Esophagus muscularis mucosa (tissue), 4 donors: Measurements from ENCODE around the gene PIEZO1. TPM values are rescaled to one million over a fixed set of nuclear protein-coding genes. Genes with fewer than 3 reads are reported as not detected.

Experiments used
- DNase-seq: peaks from one replicate; pipeline ENCODE4 v3.0.0-alpha.2; 2017; ENCODE audit errors: extremely low spot score
- H3K27ac ChIP-seq, 4 donors: fragments of 200-600 bp; sonication (generic); replicated peaks in 1 of 4; 1 replicate in 3 of 4; 2 replicates in 1 of 4; pipeline ENCODE4 v1.5.1; 2016 to 2019; ENCODE audit warnings: mild to moderate bottlenecking in 1 of 4
- H3K27me3 ChIP-seq, 4 donors: fragments of 200-600 bp; sonication (generic); one replicate each; pipeline versions ENCODE4 v1.5.1 to v1.6.0; 2016 to 2019
- H3K36me3 ChIP-seq, 4 donors: fragments of 200-600 bp; sonication (generic); one replicate each; pipeline ENCODE4 v1.5.1; 2016 to 2019
- H3K4me1 ChIP-seq, 4 donors: fragments of 200-600 bp; sonication (generic); one replicate each; pipeline ENCODE4 v1.5.1; 2016 to 2019
- H3K4me3 ChIP-seq, 4 donors: fragments of 200-600 bp; sonication (generic); 1 replicate in 2 of 4; 2 replicates in 2 of 4; pipeline ENCODE4 v1.5.1; 2016 to 2019; ENCODE audit warnings: mild to moderate bottlenecking in 4 of 4, moderate library complexity in 1 of 4
- H3K9me3 ChIP-seq, 4 donors: fragments of 200-600 bp; sonication (generic); 1 replicate in 3 of 4; 2 replicates in 1 of 4; pipeline ENCODE4 v1.5.1; 2016 to 2019
- CTCF ChIP-seq, 3 experiments: fragments of 200-600 bp in 2 of 3; fragments of 450-650 bp in 1 of 3; sonication (generic) in 2 of 3; IDR thresholded peaks; one replicate each; pipeline ENCODE4 v1.5.1; 2017 to 2019; ENCODE audit warnings: antibody characterized with exemption in 3 of 3, mild to moderate bottlenecking in 2 of 3, moderate library complexity in 1 of 3
- EP300 ChIP-seq: sonication (generic); formaldehyde crosslinking; IDR thresholded peaks from one replicate; pipeline ENCODE4 v1.6.1; 2017; ENCODE audit warnings: antibody characterized with exemption
- POLR2A ChIP-seq: fragments of 450-650 bp; IDR thresholded peaks from one replicate; pipeline ENCODE4 v1.6.1; 2017; ENCODE audit warnings: antibody characterized with exemption, moderate library complexity, mild to moderate bottlenecking, low read depth
- POLR2AphosphoS5 ChIP-seq, 2 donors: sonication (generic); formaldehyde crosslinking; IDR thresholded peaks; one replicate each; pipeline ENCODE4 v1.6.1; 2017; ENCODE audit warnings: antibody characterized with exemption in 2 of 2
- WGBS: methylation state at CpG from one replicate; pipeline ENCODE4 v1.1.5; 2018; 5-methylcytosine and 5-hydroxymethylcytosine counted together
- intact Hi-C: fragments of 100-400 bp; cut with DNase I; formaldehyde crosslinking; loops from one replicate; pipeline ENCODE4 v1.15.1; 2023
- total RNA-seq, 4 donors: library from RNA; depleted of rRNA; stranded (reverse); fragments of >200 nt; gene quantifications; one replicate each; pipeline versions ENCODE4 v1.1.0 to v1.2.1, GENCODE V29; 2016

Gene PIEZO1
- total RNA-seq, 4 donors from 2014 or later = 140 to 298 (median 182) TPM

- DNase-seq = no peak
- Histone ChIP-seq H3K4me3 (peak overlapping the region in 1 of 4 donors; percentile 37), H3K4me1 (peaks cover 45 to 97% (median 90%) of the 10 kb centered on the region in 4 donors), H3K36me3 (peaks cover 0 to 8% (median 2%) of the 10 kb centered on the region in 4 donors), H3K27me3 (no peaks in the 10 kb centered on the region), H3K9me3 (no peaks in the 10 kb centered on the region), H3K27ac (peak overlapping the region; percentile 91 to 94 (median 92))
- intact Hi-C loops = no loop called here
- peak; percentile 39 to 41 for TF ChIP-seq POLR2AphosphoS5 (IDR thresholded peaks at IDR 0.05)
- no peak for TF ChIP-seq CTCF (IDR thresholded peaks at IDR 0.05)
- 65% methylated on average over 18 of the region's 24 CpGs for WGBS
Observed at GRCh38 chr16:88760424-88761142, 24.4 kb downstream of the PIEZO1 start.

GRCh38 chr16:88759976-88760350, 25.1 kb downstream of the PIEZO1 start:
- Histone ChIP-seq H3K4me3 (peak overlapping the region; percentile 21 to 46 (median 37)), H3K27ac (peak overlapping the region; percentile 91 to 94 (median 92)), H3K9me3 (no peaks in the 10 kb centered on the region), H3K4me1 (peaks cover 41 to 97% (median 90%) of the 10 kb centered on the region in 4 donors), H3K36me3 (peaks cover 0 to 8% (median 2%) of the 10 kb centered on the region in 4 donors), H3K27me3 (no peaks in the 10 kb centered on the region)
- WGBS = 75% methylated on average over 16 of the region's 22 CpGs
- no peak for DNase-seq
- intact Hi-C loops = no loop called here
- TF ChIP-seq POLR2A (no peak), EP300 (no peak), CTCF (IDR thresholded peaks at IDR 0.05) (no peak), POLR2AphosphoS5 (IDR thresholded peaks at IDR 0.05) (no peak)

- DNase-seq = no peak
- H3K27me3 ChIP-seq = no peaks in the 10 kb centered on the region
- peak overlapping the region; percentile 21 to 46 (median 37) for H3K4me3 ChIP-seq
- peaks cover 45 to 97% (median 90%) of the 10 kb centered on the region in 4 donors for H3K4me1 ChIP-seq
- H3K36me3 ChIP-seq = peaks cover 0 to 8% (median 2%) of the 10 kb centered on the region in 4 donors
- no peaks in the 10 kb centered on the region for H3K9me3 ChIP-seq
- TF ChIP-seq POLR2AphosphoS5 (IDR thresholded peaks at IDR 0.05) (peak; percentile 95 to 96), EP300 (no peak), CTCF (IDR thresholded peaks at IDR 0.05) (peak in 2 of 3 experiments; percentile 41 to 49), POLR2A (no peak)
- peak overlapping the region; percentile 91 to 94 (median 92) for H3K27ac ChIP-seq
- intact Hi-C loops = no loop called here
- WGBS = 41% methylated on average over 22 of the region's 26 CpGs
Observed at GRCh38 chr16:88759245-88759975, 25.6 kb downstream of the PIEZO1 start.

GRCh38 chr16:88758944-88759244, 26.1 kb downstream of the PIEZO1 start:
- no peak for TF ChIP-seq POLR2A
- TF ChIP-seq CTCF (IDR thresholded peaks at IDR 0.05) = no peak
- no peak for TF ChIP-seq POLR2AphosphoS5 (IDR thresholded peaks at IDR 0.05)
- intact Hi-C loops = no loop called here
- 72% methylated on average over 6 of the region's 6 CpGs for WGBS
- H3K27ac ChIP-seq = peak overlapping the region; percentile 91 to 94 (median 92)
- H3K4me3 ChIP-seq = peak overlapping the region in 1 of 4 donors; percentile 46
- no peak for DNase-seq
- H3K36me3 ChIP-seq = peaks cover 0 to 3% (median under 1%) of the 10 kb centered on the region in 4 donors
- H3K4me1 ChIP-seq = peaks cover 47 to 97% (median 91%) of the 10 kb centered on the region in 4 donors
- H3K27me3 ChIP-seq = no peaks in the 10 kb centered on the region
- no peaks in the 10 kb centered on the region for H3K9me3 ChIP-seq
